Skin epidermis (tissue), 12 donors: ENCODE data around the gene COL20A1.

Experiments used
- H3K27ac ChIP-seq, 21 experiments: fragments of 200-600 bp; sonication (generic) in 11 of 21; one replicate each; pipeline ENCODE4 v1.5.0; 2020; ENCODE audit warnings: mild to moderate bottlenecking in 3 of 21, inconsistent platforms in 2 of 21, moderate library complexity in 2 of 21
- H3K4me3 ChIP-seq, 7 experiments: fragments of 200-600 bp; sonication (generic) in 2 of 7; one replicate each; pipeline ENCODE4 v1.5.0; 2020; ENCODE audit warnings: inconsistent platforms in 2 of 7, mild to moderate bottlenecking in 2 of 7, moderate library complexity in 1 of 7

Gene COL20A1

GRCh38 chr20:63259734-63260460, 33.1 kb upstream of the COL20A1 start:
- Histone ChIP-seq H3K4me3 (no peak overlapping the region), H3K27ac (no peak overlapping the region)

- no peak overlapping the region for H3K4me3 ChIP-seq
- H3K27ac ChIP-seq = no peak overlapping the region
Observed at GRCh38 chr20:63260521-63260920, 32.5 kb upstream of the COL20A1 start.

DNA sequence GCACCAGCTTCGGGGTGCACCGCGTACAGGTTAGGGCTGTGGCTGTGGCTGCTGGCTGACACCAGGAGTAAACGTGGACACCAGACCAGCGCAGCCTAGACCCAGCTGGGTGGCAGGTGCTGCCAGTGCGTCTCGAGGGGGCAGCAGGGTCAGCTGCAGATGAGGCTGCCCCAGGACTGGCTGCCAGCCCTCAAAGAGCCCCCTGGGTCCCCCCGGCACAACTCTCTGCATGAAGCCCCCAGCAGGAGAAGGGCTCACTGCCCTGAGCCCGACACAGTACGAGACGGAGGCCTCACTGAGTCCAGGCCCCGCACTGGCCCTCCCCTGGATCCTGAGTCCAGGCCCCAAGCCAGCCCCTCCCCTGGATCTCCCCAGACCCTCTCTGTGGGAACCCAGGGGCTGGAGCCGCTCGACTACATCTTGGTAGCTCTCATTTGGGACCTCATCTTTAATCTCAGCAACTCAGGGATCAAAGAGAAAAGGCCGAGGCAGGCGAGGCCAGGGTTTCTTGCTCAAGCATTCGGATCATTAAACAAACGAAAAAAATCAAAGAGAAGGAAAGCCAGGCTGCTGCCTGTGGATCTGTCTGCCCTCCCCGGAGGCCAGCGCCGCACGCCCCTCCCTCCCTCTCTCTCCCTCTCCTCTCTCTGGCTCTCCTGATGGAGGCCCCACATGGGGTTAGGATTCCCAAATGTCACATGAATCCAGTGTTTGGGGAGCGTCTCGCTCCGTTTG, 31.8 kb upstream of the COL20A1 start:
- Histone ChIP-seq H3K4me3 (no peak overlapping the region), H3K27ac (no peak overlapping the region)

DNA sequence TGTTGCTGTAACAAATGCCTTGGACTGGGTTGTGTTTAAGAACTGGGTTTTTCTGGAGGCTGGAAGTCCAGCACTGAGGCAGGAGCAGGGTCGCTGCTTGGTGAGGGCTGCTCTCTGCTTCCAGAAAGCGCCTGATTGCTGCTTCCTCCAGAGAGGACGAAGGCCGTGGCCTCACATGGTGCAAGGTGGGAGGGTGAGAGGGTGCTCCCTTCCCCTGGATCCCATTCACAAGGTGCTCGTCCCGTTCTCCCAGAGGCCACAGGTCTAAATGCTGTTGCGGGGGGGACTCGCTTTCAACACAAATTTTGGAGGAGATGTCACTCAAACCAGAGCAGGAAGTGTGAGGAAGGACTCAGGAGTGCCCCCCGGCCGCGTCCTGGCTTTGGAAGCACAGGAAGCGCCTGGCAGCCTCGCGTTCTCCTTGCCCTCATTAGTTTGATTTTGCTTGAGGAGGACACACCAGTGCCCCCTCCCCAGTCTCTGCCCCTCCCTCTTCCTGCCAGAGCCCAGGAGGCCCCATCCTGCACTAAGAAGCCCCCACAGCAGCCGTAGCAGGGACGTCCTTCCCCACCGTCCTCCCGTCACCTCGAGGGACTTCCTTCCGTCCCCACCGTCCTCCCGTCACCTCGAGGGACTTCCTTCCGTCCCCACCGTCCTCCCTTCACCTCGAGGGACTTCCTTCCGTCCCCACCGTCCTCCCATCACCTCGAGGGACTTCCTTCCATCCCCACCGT, 31.0 kb upstream of the COL20A1 start:
- H3K4me3 ChIP-seq = no peak overlapping the region
- no peak overlapping the region for H3K27ac ChIP-seq

GRCh38 chr20:63262836-63263235, 30.1 kb upstream of the COL20A1 start:
- H3K27ac ChIP-seq = no peak overlapping the region
- no peak overlapping the region for H3K4me3 ChIP-seq

DNA sequence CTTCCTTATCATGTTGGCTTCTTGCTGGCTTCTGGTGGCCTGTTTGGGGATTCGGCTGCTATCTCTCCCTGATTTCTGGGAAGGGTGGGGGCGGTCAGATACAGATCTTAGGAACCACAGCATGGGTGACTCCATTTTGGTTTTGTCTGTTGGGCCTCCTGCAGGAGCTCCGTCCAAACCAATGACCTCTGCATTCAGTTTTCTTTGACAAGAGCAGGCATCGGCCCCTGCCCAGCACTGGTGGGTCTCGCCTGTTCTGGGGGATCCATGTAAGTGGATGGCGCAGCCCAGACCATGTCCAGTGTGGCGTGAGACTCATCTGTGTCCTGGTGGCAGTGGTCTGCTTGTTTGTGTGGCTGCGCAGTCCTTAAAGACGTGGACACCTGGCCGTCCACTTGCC, 29.0 kb upstream of the COL20A1 start:
- H3K27ac ChIP-seq = no peak overlapping the region
- H3K4me3 ChIP-seq = no peak overlapping the region

DNA sequence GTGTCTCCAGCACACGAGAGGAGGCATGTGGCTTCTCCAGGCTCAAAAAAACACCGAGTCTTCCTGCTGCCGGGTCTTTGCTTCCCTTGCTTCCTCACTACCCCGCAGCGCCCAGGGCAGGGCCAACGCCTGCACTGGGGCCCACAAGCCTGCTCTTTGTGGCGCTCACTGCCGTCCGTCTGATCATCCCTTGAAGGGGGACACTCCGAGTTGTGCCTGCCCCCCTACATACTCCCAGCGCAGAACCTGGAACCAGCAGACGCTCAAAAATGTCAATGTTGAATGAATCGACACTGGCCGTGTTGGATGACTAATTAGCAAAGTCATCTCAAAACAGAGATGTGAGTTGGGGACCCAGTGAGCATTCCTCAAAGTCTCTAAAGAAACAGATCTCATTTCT, 28.5 kb upstream of the COL20A1 start:
- Histone ChIP-seq H3K4me3 (no peak overlapping the region), H3K27ac (no peak overlapping the region)

DNA sequence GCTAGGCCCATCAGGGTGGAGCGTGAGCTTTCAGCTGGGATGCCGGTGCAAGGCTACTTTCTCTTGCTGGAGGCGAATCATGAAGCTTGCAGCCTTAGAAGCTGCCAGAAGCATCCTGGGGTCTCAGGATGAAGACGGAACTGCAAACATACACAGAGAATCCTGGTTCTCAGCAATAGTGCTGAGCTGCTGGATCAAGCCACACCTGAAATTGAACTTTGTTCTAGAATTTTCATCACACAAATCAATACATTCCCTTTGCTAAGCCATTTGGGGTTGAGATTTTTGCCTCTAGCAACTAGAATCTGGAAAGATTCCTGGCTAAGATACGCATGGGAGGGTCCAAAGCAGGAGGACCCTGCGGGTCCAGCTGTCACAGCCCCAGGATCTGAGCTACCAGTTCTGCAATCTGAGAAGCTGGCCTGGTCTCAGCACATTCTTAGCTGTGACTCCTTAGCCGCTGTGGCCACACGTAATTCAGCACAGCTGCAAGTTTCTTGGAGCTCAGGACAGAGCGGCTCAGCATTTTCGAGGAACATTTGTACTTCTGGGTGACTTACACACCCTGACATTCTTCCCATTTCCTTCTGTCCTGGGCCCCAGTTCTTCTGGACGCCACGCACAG, 27.0 kb upstream of the COL20A1 start:
- Histone ChIP-seq H3K27ac (no peak overlapping the region), H3K4me3 (no peak overlapping the region)

GRCh38 chr20:63267691-63268090, 25.3 kb upstream of the COL20A1 start:
- Histone ChIP-seq H3K27ac (no peak overlapping the region), H3K4me3 (no peak overlapping the region)

- peak overlapping the region in 2 of 21 experiments; percentile 17 to 49 for H3K27ac ChIP-seq
- no peak overlapping the region for H3K4me3 ChIP-seq
Observed at GRCh38 chr20:63268256-63268655, 24.7 kb upstream of the COL20A1 start.

DNA sequence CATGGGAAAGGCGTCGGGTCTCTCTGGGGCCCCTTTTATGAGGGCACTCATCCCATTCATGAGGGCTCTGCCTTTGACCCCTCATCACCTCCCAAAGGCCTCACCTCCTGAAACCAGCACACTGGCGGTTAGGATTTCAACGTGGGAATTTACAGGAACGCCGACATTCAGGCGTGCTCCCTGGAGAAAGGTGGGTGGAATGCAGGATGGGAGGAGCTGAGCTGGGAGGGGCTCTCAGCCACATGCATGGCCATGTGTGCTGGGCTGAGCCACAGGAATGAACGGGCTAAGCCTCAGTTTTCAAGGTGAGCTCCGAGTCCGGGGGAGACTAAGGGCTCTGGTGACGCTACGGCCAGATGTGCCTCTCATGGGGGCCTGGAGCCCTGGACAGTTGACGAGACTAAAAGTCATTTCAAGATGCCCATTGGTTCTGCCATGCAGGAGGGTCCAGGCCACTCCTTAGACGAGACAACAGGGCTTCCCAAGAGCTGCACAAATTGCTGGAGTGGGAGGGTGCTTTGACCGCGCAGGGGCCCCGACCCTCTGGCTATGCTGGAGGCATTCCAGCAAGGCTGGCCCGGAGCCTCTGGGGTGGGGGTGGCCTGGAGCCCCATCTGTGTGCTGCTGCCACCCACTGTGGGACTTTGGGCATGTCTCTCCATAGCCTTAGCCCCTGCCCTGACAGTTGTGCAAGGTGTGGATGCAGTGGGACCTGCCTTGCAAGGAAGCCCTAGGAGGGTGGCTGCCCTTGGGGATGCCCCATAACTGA, 24.1 kb upstream of the COL20A1 start:
- no peak overlapping the region for H3K4me3 ChIP-seq
- peak overlapping the region in 1 of 21 experiments; percentile 49 for H3K27ac ChIP-seq

- no peak overlapping the region for H3K4me3 ChIP-seq
- no peak overlapping the region for H3K27ac ChIP-seq
Observed at GRCh38 chr20:63269724-63270123, 23.3 kb upstream of the COL20A1 start.

GRCh38 chr20:63270606-63271325, 22.2 kb upstream of the COL20A1 start:
- no peak overlapping the region for H3K27ac ChIP-seq

GRCh38 chr20:63272105-63273058, 20.6 kb upstream of the COL20A1 start, which contains the start of gene ARFGAP1:
Gene ARFGAP1 (plus strand): TSS chr20:63272813. CDS start chr20:63275581, 2,768 bp downstream.
- H3K4me3 ChIP-seq = peak within 1 kb of the TSS; percentile 66 to 100 (median 97)
- H3K27ac ChIP-seq = peak within 1 kb of the TSS; percentile 27 to 98 (median 87)

More at GRCh38 chr20:63270606-63271325, 22.2 kb upstream of the COL20A1 start:
- H3K4me3 ChIP-seq = no peak overlapping the region

DNA sequence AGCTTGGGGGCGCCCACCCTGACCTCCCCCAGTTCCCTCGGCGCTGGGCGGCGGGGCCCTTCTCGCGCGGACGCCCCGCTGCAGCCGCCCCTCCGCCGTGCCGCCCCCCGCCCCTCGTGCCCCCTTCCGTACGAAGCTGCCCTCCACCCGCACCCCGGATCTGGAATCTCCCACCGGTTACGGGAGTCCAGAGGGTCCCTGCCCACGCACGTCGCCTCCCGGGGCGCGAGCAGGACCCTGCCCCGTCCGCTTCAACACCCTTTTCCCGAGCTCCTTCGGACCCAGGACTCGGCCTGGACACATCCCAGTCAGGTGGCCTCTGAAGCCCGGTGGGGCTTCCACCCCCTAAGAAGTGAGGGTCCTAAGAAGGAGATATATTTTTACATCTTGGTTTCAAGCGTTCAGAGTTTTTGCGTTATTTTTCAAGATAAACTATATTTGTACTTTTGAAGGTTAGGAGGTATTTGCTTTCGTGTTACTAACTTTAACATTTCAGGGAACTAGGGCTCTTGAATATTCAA, 19.9 kb upstream of the COL20A1 start:
- Histone ChIP-seq H3K4me3 (peak overlapping the region; percentile 66 to 100 (median 97)), H3K27ac (peak overlapping the region; percentile 27 to 98 (median 87))

GRCh38 chr20:63273635-63274380, 19.2 kb upstream of the COL20A1 start:
- H3K4me3 ChIP-seq = peak overlapping the region; percentile 66 to 100 (median 97)
- H3K27ac ChIP-seq = peak overlapping the region in 10 of 21 experiments; percentile 81 to 98 (median 93)
